CD14-positive monocyte (primary cell): Measurements from ENCODE around the gene ITGB3. TPM values are rescaled to one million over a fixed set of nuclear protein-coding genes. Genes with fewer than 3 reads are reported as not detected.

Experiments used
- DNase-seq, 3 donors: peaks; one replicate each; pipeline ENCODE4 v3.0.0-alpha.2; 2011 to 2022
- H2AFZ ChIP-seq: 2 replicates; pipeline ENCODE4 v1.6.0; 2012; ENCODE audit warnings: mild to moderate bottlenecking, low read depth, low read length, inconsistent platforms; ENCODE audit not compliant: insufficient read depth, poor library complexity, severe bottlenecking
- H3K27ac ChIP-seq, 2 donors: 1 replicate in 1 of 2; 2 replicates in 1 of 2; pipeline ENCODE4 v1.5.1; 2012 to 2013; ENCODE audit warnings: low read length in 2 of 2, control low read depth in 1 of 2, inconsistent platforms in 1 of 2, low read depth in 1 of 2, mild to moderate bottlenecking in 1 of 2
- H3K27me3 ChIP-seq, 2 donors: one replicate each; pipeline versions ENCODE4 v1.6.0 to v1.6.1; 2011 to 2013; ENCODE audit warnings: low read length in 2 of 2; ENCODE audit not compliant: control insufficient read depth in 2 of 2, insufficient read depth in 2 of 2
- H3K36me3 ChIP-seq, 2 donors: replicated peaks in 1 of 2; 1 replicate in 1 of 2; 2 replicates in 1 of 2; pipeline versions ENCODE4 v1.5.1 to v1.6.1; 2012 to 2013; ENCODE audit warnings: low read length in 2 of 2, control low read depth in 1 of 2, inconsistent platforms in 1 of 2, mild to moderate bottlenecking in 1 of 2; ENCODE audit not compliant: insufficient read depth in 2 of 2, control insufficient read depth in 1 of 2
- H3K4me1 ChIP-seq, 2 donors: 1 replicate in 1 of 2; 2 replicates in 1 of 2; pipeline versions ENCODE4 v1.5.1 to v1.6.1; 2012 to 2013; ENCODE audit warnings: low read length in 2 of 2, control low read depth in 1 of 2, inconsistent platforms in 1 of 2, mild to moderate bottlenecking in 1 of 2, moderate library complexity in 1 of 2; ENCODE audit not compliant: insufficient read depth in 2 of 2, control insufficient read depth in 1 of 2
- H3K4me2 ChIP-seq: replicated peaks from 2 replicates; pipeline ENCODE3; 2012; ENCODE audit warnings: low read length, moderate library complexity, mild to moderate bottlenecking; ENCODE audit not compliant: poor library complexity, severe bottlenecking; ENCODE audit errors: extremely low read depth
- H3K4me3 ChIP-seq, 3 experiments: fragments of 200-600 bp in 1 of 3; sonication (generic) in 1 of 3; replicated peaks in 1 of 3; 1 replicate in 2 of 3; 2 replicates in 1 of 3; pipeline ENCODE4 v1.5.1; 2011 to 2013; ENCODE audit warnings: low read length in 3 of 3, mild to moderate bottlenecking in 3 of 3, control low read depth in 2 of 3, low read depth in 2 of 3, inconsistent platforms in 1 of 3, moderate library complexity in 1 of 3
- H3K79me2 ChIP-seq: 2 replicates; pipeline ENCODE4 v1.6.0; 2012; ENCODE audit warnings: mild to moderate bottlenecking, control low read depth, inconsistent platforms, low read length, moderate library complexity; ENCODE audit not compliant: insufficient read depth
- H3K9ac ChIP-seq: 2 replicates; pipeline ENCODE4 v1.6.0; 2017; ENCODE audit warnings: low read length, mild to moderate bottlenecking; ENCODE audit not compliant: insufficient read depth, poor library complexity, severe bottlenecking
- H3K9me3 ChIP-seq, 2 donors: replicated peaks in 1 of 2; 1 replicate in 1 of 2; 2 replicates in 1 of 2; pipeline versions ENCODE4 v1.5.1 to v1.6.1; 2012 to 2013; ENCODE audit warnings: low read length in 2 of 2, control low read depth in 1 of 2; ENCODE audit not compliant: control insufficient read depth in 1 of 2, insufficient read depth in 1 of 2
- H4K20me1 ChIP-seq: 2 replicates; pipeline ENCODE4 v1.6.0; 2012; ENCODE audit warnings: mild to moderate bottlenecking, low read length, control low read depth, moderate library complexity; ENCODE audit not compliant: insufficient read depth
- H3K27ac Mint-ChIP-seq, 7 donors: one replicate each; pipeline ENCODE4 v1.8.0; 2020; ENCODE audit warnings: mild to moderate bottlenecking in 7 of 7, mixed read lengths in 7 of 7, moderate library complexity in 6 of 7, inconsistent platforms in 2 of 7
- H3K27me3 Mint-ChIP-seq, 3 donors: one replicate each; pipeline ENCODE4 v1.8.0; 2021 to 2022; ENCODE audit warnings: low read depth in 3 of 3, mild to moderate bottlenecking in 3 of 3, mixed read lengths in 3 of 3, moderate library complexity in 3 of 3, inconsistent platforms in 1 of 3
- H3K36me3 Mint-ChIP-seq, 2 donors: one replicate each; pipeline ENCODE4 v1.8.0; 2020; ENCODE audit warnings: mixed read lengths in 2 of 2, inconsistent platforms in 1 of 2, mild to moderate bottlenecking in 1 of 2
- H3K4me1 Mint-ChIP-seq: one replicate; pipeline ENCODE4 v1.8.0; 2020; ENCODE audit warnings: mild to moderate bottlenecking, mixed read lengths
- H3K4me3 Mint-ChIP-seq, 2 donors: one replicate each; pipeline ENCODE4 v1.8.0; 2020; ENCODE audit warnings: mild to moderate bottlenecking in 2 of 2, mixed read lengths in 2 of 2, moderate library complexity in 1 of 2
- H3K9me3 Mint-ChIP-seq, 7 donors: one replicate each; pipeline ENCODE4 v1.8.0; 2020 to 2022; ENCODE audit warnings: mixed read lengths in 7 of 7, mild to moderate bottlenecking in 6 of 7, moderate library complexity in 6 of 7, inconsistent platforms in 2 of 7
- CTCF ChIP-seq: fragments of 200-600 bp; IDR thresholded peaks from one replicate; pipeline ENCODE4 v1.8.0; 2022; ENCODE audit warnings: antibody characterized with exemption, mild to moderate bottlenecking
- WGBS: methylation state at CpG from one replicate; pipeline ENCODE4 v1.1.5; 2013; ENCODE audit warnings: missing lambda C conversion rate; ENCODE audit not compliant: insufficient coverage; 5-methylcytosine and 5-hydroxymethylcytosine counted together
- intact Hi-C, 2 donors: fragments of 100-400 bp; cut with micrococcal nuclease; formaldehyde crosslinking; loops; one replicate each; pipeline versions ENCODE4 v1.15.0 to v1.15.1; 2023
- polyA plus RNA-seq, 3 donors: library from polyadenylated mRNA; depleted of rRNA in 1 of 3; unstranded in 2 of 3; stranded (reverse) in 1 of 3; fragments of 300-500 nt in 2 of 3; fragments of >200 nt in 1 of 3; fragmentation: Illumina TruSeq in 2 of 3; gene quantifications; 1 replicate in 2 of 3; 2 replicates in 1 of 3; pipeline ENCODE4 v1.2.3, GENCODE V29; 2012 to 2021

Gene ITGB3
- polyA plus RNA-seq, 3 donors = 0.01 to 1.6 (median 1.3) TPM

- Mint-ChIP-seq H3K9me3 (peaks cover 3 to 12% (median 8%) of the 10 kb centered on the region in 7 donors), H3K27me3 (peaks cover 2 to 5% (median 4%) of the 10 kb centered on the region in 3 donors), H3K4me1 (no peaks in the 10 kb centered on the region), H3K4me3 (no peak overlapping the region), H3K27ac (no peak overlapping the region), H3K36me3 (no peaks in the 10 kb centered on the region)
- H3K9me3 ChIP-seq = no peaks in the 10 kb centered on the region
- no peak overlapping the region for H3K9ac ChIP-seq
- no peak for TF ChIP-seq CTCF
- no peak overlapping the region for H3K4me2 ChIP-seq
- no peaks in the 10 kb centered on the region for H3K27me3 ChIP-seq
- intact Hi-C loops = no loop called here
- H3K79me2 ChIP-seq = no peaks in the 10 kb centered on the region
- no peak for DNase-seq
- no peaks in the 10 kb centered on the region for H4K20me1 ChIP-seq
- no peak overlapping the region for H3K4me3 ChIP-seq
- H3K4me1 ChIP-seq = no peaks in the 10 kb centered on the region
- H2AFZ ChIP-seq = no peak overlapping the region
- no peak overlapping the region for H3K27ac ChIP-seq
- WGBS = no CpG with 5 or more reads among the region's 4 CpGs
- no peaks in the 10 kb centered on the region for H3K36me3 ChIP-seq
Observed at GRCh38 chr17:47305302-47305923, 51.8 kb downstream of the ITGB3 start.

GRCh38 chr17:47310186-47310733, 56.6 kb downstream of the ITGB3 start:
- no peak overlapping the region for H3K4me3 Mint-ChIP-seq
- Histone ChIP-seq H3K27me3 (no peaks in the 10 kb centered on the region), H3K4me2 (no peak overlapping the region), H4K20me1 (no peaks in the 10 kb centered on the region), H3K4me3 (no peak overlapping the region), H3K27ac (no peak overlapping the region), H2AFZ (no peak overlapping the region), H3K36me3 (no peaks in the 10 kb centered on the region), H3K9me3 (no peaks in the 10 kb centered on the region), H3K9ac (no peak overlapping the region), H3K4me1 (no peaks in the 10 kb centered on the region), H3K79me2 (no peaks in the 10 kb centered on the region)
- TF ChIP-seq CTCF = no peak
- H3K27ac Mint-ChIP-seq = no peak overlapping the region
- H3K36me3 Mint-ChIP-seq = no peaks in the 10 kb centered on the region
- no peak for DNase-seq
- H3K9me3 Mint-ChIP-seq = peaks cover 0 to 2% (median 0%) of the 10 kb centered on the region in 7 donors
- H3K4me1 Mint-ChIP-seq = no peaks in the 10 kb centered on the region
- 100% methylated on average over 1 of the region's 4 CpGs for WGBS
- peaks cover 0 to 5% (median 1%) of the 10 kb centered on the region in 3 donors for H3K27me3 Mint-ChIP-seq
- intact Hi-C loops = loop anchor here in 1 of 2 donors (5.0 kb wide), 2 partner anchors 53 to 78 kb away; no protein-coding TSS in a partner anchor
